GM19324 (cell line): ENCODE results near the gene NXPH3.

Source experiments
- ATAC-seq: cut with Tn5 transposase; IDR thresholded peaks from one replicate; pipeline ENCODE4 v1.9.1; 2021; ENCODE audit warnings: mild to moderate bottlenecking, moderate library complexity; ENCODE audit not compliant: unreplicated experiment, low FRiP score

Gene NXPH3

DNA sequence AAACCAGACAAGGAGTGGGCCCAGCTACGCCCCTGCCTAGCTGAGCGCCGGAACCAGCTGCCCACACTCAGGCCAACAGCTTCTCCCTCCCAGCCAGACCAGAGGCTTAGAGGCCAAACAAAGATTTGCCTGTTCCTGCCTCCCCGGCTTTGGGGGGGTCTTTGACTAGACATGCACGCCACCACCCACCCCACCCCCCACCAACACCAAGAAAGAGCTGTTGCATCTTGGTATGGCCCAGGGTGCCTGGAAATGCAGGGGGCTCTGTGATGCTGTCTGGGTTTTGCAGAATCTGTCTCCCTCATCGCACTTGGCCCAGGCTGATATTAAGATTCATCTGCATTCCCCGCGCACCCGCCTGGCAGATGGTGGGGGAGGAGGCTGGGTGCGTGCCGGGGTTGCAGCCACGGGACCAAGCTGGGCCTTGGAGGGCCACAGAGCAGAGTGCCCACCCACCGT is 1.3 kb upstream of the NXPH3 start:
- no peak for ATAC-seq

DNA sequence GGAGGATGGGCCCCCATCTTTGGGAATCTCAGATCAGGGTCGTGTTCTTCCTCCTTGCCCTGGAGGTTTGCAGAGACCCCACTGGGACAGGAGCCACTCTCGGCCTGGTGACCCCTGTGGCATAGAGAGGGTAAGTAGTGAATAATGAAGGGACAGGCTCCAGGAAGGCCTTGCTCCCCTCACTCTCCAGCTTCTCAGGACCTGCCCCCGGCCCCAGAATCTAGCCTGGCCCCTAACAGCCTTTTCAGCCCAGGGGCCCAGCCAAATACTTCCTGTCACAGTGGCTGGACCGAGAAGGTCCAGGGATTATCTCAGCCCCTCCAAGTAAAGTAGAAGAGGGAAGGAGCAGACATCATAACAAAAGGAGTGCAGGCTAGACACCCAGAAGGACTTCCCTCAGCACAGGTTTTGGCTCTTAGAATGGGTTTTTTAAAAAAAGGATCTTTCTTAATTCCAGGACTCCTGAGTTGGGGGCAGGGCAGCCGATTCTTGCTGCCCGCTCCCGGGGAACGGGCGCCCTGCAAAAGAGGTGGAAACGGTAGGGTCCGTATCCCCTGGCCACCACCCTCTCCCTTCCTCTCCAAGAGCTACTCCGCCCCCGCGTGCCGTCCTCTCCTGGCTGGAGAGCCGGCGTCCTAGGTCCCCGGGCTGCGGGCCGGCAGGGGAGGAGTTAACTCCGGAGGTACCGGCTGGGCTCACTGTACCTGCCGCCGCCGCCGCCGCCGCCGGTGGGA is 559 bp upstream of the NXPH3 start:
- no peak for ATAC-seq

DNA sequence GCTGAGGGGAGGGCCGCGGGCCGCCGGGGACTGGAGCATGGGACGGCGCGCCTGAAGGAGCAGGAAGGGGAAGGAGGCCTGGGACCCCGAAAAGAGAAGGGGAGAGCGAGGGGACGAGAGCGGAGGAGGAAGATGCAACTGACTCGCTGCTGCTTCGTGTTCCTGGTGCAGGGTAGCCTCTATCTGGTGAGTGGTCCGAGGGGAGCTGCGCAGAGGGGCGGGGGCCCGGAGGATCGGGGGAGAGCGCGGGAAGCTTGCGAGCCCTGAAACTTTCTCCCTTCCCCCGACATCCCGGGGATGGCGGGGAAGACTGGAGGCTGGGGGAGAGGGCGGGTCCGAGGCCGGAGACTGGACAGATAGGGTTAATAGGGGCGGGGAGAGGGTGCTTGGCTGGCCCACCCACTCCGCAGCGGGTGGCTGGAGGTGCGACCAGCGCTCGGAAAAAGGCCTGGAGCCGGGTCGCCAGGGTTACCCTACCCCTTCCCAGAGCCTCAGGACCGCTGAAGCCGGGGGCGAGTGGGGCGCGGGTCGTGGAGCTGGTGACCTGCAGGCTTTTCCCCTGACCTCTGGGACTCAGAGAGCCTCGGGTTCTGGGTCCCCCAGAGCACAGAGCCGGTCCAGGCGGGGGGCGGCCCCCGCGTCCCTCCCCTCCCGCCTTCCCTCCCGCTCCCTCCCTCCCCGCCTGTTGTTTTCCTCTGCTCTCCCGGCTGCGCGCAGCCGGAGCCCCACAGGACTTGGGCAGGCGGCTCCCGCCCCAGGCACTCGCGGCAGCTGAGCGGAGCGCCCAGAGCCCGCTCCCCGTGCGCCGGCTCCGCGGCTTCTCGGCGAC is 631 bp downstream of the NXPH3 start:
- no peak for ATAC-seq

DNA sequence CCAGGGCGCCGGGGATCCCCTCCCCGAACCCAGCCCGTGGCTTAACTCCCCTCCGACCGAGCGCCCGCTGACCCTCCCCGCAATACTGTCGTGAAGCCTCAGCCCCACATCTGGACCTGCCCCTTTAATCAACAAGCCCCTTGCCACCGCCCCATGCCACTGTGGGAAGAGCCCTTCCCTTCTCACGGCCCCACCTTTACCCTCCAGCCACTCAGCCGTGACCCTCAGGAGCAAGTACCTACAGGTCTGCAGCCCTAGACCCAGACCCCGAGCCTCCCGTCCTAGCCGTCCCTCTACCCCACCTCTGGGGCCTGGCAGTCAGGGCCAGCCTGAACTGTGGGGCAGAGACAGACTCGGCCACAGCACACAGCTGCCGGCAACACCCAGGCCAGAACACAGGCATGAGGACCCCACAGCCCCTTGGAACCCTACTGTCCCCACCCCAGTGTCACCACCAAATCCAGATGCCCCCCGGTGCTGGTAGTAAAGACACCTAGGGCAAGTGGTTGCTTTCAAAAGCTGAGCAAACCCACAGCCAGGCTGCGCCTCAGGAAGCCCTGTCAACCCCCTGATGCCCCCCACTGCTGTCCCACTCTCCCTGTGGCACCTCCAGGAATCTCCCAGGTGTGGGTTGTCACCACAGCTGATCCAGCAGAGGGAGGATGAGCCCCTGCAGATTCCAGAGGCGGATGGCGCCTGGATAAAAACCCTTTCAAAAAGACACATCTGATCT is 1.4 kb downstream of the NXPH3 start:
- ATAC-seq = no peak

DNA sequence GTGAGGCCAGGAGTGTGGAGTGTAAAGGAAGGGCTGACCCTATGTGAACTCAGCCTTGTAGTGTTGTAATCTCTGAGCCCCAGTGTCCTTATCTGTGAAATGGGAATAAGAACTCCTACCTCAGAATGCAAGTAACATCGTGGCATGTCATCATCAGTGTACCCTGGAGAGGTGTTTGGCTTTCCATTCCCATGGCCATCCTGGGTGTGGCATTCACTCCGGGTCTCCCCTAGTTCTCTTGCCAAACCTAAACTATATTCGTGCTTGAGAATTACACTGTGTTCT is 1.9 kb downstream of the NXPH3 start:
- no peak for ATAC-seq

DNA sequence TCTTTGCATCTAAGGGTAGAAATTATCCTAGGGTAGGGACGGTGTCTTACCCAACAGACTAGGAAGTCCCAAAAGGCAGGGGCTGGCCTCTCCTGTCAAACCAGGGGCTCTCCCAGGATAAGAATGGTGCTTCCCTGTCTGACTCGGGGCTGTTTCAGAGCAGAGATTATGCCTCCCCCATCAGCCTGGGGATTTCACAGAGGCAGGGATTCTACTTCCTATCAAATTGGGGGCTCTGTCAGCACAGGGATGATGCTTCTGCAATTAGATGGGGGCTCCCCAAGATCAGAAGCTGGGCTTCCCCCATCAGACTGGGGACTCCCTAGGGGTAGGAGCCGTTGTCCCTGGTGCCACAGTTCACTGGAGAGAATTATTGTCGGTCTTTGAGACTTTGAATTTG is 2.3 kb downstream of the NXPH3 start:
- ATAC-seq = no peak

DNA sequence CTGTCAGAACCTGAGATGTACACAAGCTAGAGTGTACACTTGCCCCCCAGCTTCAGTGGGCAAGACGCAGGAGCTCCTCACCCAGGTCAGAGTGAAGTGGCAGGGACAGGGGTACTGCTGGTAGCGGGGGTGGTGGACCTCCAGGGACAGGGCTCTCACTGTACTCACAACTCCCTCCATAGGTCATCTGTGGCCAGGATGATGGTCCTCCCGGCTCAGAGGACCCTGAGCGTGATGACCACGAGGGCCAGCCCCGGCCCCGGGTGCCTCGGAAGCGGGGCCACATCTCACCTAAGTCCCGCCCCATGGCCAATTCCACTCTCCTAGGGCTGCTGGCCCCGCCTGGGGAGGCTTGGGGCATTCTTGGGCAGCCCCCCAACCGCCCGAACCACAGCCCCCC is 2.7 kb downstream of the NXPH3 start:
- no peak for ATAC-seq

DNA sequence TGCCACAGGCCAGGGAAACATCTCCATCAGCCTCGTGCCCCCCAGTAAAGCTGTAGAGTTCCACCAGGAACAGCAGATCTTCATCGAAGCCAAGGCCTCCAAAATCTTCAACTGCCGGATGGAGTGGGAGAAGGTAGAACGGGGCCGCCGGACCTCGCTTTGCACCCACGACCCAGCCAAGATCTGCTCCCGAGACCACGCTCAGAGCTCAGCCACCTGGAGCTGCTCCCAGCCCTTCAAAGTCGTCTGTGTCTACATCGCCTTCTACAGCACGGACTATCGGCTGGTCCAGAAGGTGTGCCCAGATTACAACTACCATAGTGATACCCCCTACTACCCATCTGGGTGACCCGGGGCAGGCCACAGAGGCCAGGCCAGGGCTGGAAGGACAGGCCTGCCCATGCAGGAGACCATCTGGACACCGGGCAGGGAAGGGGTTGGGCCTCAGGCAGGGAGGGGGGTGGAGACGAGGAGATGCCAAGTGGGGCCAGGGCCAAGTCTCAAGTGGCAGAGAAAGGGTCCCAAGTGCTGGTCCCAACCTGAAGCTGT is 3.4 kb downstream of the NXPH3 start:
- no peak for ATAC-seq

DNA sequence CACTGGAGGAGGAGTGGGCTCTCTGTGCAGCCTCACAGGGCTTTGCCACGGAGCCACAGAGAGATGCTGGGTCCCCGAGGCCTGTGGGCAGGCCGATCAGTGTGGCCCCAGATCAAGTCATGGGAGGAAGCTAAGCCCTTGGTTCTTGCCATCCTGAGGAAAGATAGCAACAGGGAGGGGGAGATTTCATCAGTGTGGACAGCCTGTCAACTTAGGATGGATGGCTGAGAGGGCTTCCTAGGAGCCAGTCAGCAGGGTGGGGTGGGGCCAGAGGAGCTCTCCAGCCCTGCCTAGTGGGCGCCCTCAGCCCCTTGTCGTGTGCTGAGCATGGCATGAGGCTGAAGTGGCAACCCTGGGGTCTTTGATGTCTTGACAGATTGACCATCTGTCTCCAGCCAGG is 3.9 kb downstream of the NXPH3 start:
- ATAC-seq = no peak

DNA sequence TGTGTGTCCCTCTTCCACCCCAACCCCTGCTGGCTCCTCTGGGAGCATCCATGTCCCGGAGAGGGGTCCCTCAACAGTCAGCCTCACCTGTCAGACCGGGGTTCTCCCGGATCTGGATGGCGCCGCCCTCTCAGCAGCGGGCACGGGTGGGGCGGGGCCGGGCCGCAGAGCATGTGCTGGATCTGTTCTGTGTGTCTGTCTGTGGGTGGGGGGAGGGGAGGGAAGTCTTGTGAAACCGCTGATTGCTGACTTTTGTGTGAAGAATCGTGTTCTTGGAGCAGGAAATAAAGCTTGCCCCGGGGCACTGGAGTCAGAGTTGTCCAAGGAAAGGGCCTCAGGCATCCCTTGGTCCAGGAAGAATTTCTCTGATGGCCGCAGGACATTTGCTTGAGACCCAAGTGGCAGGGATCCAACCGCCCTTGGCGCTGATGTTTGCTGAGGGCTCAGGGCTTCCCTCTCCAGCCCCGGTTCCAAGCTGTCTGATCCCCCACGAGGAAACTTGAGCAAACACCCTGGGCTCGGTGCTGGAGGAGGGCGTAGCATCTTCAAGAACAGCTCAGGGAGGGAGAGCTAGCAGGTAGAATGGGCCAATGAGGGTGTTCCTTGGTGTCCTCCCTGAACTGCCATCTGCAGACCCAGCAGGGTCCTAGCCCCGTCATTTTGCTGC is 4.5 kb downstream of the NXPH3 start:
- ATAC-seq = no peak

DNA sequence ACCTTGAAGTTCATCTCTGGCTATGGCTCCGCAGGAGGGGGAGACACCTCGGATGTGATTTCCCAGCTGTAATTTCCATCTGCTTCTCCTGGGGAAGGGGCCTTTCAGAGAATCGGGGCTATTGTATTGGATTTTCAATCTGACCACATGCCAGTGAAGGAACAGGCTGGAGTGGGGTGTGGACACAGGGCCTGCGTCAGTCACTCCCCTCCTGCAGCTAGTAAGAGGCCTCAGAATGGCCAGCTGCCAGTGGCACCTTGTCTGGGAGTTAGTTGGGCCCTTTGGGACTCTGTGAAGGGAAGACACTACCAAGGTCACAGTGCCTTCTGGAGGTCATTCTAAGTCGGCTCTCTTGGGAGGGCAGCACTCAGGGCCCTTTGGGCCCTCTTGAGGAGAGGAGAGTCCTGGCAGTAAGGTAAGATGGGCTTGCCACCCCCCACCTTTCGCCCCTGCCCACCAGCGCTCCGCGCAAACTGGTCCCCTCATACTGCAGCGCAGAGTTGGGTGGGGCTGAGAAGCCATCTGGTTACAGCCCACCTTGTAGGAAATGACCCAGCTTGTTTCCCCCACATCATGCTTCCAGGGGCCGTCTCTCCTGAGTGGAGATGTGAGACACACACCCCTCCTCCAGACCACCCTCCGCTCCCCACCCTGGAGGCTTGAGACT is 5.4 kb downstream of the NXPH3 start:
- no peak for ATAC-seq

DNA sequence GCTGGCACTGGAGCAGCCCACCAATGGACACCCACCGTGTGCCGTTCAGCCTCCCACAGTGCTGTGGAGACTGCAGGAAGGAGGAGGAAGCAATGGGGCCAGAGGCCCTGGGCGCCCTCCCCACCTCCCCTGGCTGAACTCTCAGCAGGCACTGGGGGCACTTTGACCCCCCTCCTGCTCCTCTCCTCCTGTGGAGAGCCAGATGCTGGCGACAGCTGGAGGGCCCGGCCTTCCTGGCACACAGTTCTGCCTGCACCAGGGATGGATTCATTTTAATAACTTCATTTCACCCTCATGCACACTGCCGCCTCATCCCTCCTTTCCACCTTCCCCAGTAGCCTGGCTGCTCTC is 6.0 kb downstream of the NXPH3 start:
- no peak for ATAC-seq

DNA sequence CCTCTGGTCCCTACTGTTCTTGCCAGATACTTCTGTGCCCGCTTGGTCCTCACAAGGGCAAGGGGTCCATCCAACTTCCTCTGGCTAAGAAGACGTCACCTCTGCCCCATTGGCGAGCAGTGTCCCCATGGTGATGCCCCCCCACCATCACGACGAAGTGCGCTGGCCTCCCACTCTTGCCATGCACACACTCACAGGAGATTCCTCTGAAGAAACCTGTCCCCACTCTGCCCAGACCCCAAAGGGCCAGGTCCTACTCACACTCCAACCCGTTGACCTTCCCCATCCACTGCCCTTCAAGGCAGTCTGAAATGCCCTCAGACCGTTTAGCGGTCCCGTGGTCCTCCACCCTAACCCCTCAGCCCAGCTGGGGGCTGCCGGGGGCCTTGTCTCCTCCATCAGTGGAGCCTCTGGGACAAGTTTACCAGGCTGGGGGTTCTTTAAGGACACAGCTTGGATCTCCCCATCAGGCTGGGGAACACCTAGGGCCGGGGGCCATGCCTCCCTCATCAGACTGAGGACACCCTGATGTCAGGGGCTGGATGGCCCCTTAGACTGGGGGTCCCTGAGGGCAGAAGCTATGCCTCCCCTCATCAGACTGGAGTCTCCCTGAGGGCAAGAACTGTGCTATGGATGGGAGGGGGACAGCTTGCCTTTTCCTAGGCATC is 6.5 kb downstream of the NXPH3 start:
- ATAC-seq = no peak

DNA sequence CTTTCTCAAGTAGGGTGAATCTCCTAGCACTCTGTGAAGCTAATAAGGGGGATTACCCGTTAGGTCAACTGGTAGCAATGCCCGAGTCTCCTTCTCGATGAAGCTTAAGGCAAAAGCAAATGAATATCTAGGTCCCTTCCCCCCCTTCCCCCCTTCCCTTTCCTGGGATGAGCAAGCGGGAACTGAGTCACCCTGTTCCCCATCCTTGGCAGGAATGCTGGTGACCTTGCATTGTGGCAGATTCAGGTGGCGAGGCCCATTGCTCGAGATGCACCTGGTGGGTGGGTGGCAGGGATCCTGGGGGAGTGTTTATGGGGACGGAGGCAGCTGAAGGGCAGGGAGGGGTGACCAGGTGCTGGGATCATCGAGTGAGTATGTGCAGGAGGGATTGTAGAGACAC is 7.1 kb downstream of the NXPH3 start:
- ATAC-seq = no peak

DNA sequence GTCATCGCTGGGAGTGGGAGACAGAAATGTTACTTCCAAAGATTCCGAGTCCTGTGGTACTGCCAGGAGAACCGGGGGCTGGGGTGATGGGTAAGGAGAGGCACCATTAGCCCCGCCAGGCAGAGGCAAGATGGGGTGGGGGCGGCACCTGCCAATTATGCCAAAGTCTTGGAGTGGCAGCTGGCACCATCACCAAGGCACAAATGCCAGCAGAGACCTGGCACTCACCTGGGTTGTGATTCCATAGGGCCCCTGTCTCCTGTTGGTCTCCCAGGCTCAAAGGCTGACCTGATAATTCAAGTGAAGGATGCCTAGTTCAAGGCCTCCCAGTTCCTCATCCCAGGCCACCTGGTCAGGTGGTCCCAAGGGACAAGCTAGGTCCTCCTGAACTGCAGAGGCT is 7.6 kb downstream of the NXPH3 start:
- ATAC-seq = no peak

DNA sequence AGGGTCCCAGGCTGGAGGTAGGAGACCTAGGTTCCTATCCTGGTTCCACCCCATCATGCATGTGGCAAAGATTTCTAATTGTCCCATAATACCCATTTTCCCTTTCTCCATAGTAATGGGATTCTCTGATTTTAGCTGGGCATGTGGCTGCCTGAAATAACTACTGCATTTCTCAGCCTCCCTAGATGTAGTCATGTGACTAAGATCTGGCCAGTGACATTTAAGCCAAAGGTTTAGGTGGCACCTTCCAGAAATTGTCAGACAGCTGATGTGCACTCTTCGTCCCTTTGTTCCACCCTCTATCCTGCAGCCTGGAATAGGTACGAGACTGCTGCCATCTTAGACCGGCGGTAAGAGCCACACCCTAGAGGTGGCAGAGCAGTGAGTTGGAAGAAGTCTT is 8.2 kb downstream of the NXPH3 start:
- no peak for ATAC-seq

DNA sequence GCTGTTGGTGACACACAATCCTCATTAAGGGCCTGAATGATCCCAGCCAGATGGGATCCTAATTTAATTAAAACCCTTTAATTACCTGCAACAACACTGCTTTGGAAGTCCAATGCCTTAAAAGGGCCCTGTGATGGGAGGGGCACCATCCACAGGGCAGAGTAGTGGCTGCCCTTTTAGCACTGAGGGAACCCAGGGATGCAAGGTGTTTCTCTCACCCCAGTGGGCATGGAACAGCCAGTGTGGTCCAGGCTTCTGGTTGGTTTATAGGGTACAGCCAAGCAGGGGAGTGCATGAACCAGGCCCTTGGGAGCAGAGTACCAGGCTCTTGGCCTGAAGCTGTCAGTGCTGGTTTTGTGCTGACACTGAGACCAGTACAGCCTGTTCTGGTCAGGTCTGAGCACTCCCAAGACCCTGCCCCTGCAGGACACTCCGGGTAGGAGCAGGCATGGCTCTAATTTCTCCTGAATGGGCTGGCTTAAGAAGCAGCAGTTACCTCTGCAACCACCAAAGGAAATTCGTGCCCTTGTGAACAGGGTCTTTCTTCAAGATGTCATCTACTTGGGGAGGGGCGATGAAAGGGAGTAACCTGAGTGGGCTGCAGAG is 9.9 kb downstream of the NXPH3 start:
- ATAC-seq = no peak

DNA sequence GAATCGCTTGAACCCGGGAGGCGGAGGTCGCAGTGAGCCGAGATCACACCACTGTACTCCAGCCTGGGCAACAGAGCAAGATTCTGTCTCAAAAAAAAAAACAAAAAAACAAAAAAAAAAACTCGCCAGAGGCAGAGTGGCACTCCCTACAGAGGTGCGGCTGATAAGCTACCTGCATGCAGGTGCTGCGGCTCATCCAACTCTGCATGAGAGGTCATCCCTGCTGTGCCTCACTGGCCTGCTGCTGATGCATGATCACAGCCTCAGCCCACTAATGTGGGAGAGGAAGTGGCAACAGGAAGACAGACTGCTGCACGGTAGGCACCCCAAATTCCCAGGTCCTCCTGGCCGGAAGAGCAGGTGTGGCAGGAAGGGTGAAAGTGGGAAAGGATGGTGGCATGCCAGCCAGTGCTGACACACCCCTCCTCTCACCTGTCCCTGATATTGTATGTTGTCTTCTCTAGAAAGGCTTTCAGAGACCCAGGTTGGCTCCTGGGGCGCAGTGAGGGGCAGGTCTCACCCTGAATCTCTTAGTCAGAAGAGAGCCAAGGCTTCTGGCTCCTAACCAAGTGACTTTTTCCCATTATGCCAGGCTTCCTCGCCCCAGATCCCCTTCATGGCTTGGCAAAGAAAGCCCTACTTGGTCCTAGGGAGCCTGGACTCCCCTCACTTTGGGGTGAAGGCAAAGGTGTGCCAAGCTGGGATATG is 11.8 kb downstream of the NXPH3 start:
- no peak for ATAC-seq

DNA sequence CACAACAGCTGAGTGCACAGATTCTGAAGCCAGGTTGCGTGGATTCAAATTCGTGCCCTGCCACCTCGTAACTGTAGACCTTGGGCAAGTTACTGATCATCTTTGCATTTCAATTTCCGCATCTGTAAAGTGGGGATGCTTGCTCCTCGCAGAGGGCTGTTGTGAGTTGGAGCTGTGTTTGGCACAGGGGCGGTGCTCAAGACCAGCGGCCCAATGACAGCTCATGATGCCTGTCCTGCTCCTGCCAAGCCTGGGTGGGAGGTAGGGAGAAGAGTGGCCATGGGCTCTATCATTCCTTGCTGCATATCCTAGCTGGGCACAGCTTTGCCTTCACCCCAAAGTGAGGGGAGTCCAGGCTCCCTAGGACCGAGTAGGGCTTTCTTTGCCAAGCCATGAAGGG is 12.6 kb downstream of the NXPH3 start:
- ATAC-seq = no peak
